A549 (cell line): Measurements from ENCODE around the gene ERFL.

Source experiments
- CEBPB ChIP-seq, 2 experiments: fragments of >200 bp in 1 of 2; sonication (Bioruptor Twin) in 1 of 2; formaldehyde crosslinking in 1 of 2; IDR thresholded peaks; 2 replicates each; pipeline ENCODE4 v1.6.1; 2012 to 2016
- CTCF ChIP-seq: fragments of >200 bp; sonication (Bioruptor Twin); formaldehyde crosslinking; IDR thresholded peaks from 3 replicates; pipeline ENCODE4 v1.5.1; 2016
- EP300 ChIP-seq, 2 experiments: fragments of >200 bp; sonication (Bioruptor Twin); formaldehyde crosslinking; IDR thresholded peaks; 2 replicates in 1 of 2; 3 replicates in 1 of 2; pipeline ENCODE4 v1.6.1; 2016 to 2017
- HOXA7 ChIP-seq: fragments of 250-450 bp; sonication (Bioruptor Pico); IDR thresholded peaks from 2 replicates; pipeline ENCODE4 v1.5.0; 2020; ENCODE audit warnings: mild to moderate bottlenecking, moderate library complexity
- RAD21 ChIP-seq, 2 experiments: fragments of >200 bp in 1 of 2; sonication (Bioruptor Twin) in 1 of 2; formaldehyde crosslinking in 1 of 2; IDR thresholded peaks in 1 of 2; conservative IDR thresholded peaks in 1 of 2; 2 replicates in 1 of 2; 3 replicates in 1 of 2; pipeline ENCODE4 v1.6.1; 2012 to 2018; ENCODE audit warnings: inconsistent platforms in 1 of 2
- RCOR1 ChIP-seq: fragments of 150-350 bp; IDR thresholded peaks from 2 replicates; pipeline ENCODE4 v1.6.1; 2014; ENCODE audit warnings: antibody characterized with exemption, low read length, low read depth

GRCh38 chr19:41927497-41928192, 604 bp downstream of the ERFL start:
- no peak for TF ChIP-seq EP300 (IDR thresholded peaks at IDR 0.05)
- no peak for TF ChIP-seq RCOR1
- no peak for TF ChIP-seq HOXA7
- TF ChIP-seq CTCF, result no peak
- no peak for TF ChIP-seq RAD21 (conservative IDR thresholded peaks at IDR 0.05 in 1 of 2, IDR thresholded peaks at IDR 0.05 in 1 of 2)
- no peak for TF ChIP-seq CEBPB (IDR thresholded peaks at IDR 0.05)
